Measurements from ENCODE around the gene SLC43A2.

The SLC43A2 gene

DNA sequence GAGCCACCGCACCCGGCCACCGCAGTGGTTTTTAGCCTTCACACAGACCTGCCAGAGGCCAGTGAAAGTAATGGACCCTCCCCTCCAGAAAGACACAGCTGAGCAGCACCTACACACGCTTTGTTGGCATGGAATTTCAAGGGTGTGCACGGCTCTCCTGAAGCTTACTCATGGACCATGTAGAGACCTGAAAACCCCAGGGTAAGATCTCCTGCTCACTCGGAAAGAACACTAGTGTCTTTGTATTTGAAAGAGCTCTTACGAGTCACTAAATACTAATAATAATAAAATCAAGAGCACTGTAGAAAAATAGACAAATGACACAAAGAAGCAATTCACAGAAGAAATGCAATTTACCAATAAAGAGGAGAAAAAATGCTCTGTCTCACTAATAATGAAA, 20.0 kb downstream of the SLC43A2 start:
- Histone ChIP-seq H3K27me3 (no peaks in the 10 kb centered on the region), H3K27ac (no peak overlapping the region), H4K20me1 (no peaks in the 10 kb centered on the region), H3K9me3 (no peaks in the 10 kb centered on the region), H3K4me2 (no peak overlapping the region), H3K9ac (no peak overlapping the region), H3K4me1 (peaks cover 55% of the 10 kb centered on the region), H3K4me3 (no peak overlapping the region), H3K36me3 (peaks cover 11% of the 10 kb centered on the region; the same call in 1 of the 2 replicates)
- TF ChIP-seq Cebpa-rat (IDR thresholded peaks at IDR 0.05) = no peak

DNA sequence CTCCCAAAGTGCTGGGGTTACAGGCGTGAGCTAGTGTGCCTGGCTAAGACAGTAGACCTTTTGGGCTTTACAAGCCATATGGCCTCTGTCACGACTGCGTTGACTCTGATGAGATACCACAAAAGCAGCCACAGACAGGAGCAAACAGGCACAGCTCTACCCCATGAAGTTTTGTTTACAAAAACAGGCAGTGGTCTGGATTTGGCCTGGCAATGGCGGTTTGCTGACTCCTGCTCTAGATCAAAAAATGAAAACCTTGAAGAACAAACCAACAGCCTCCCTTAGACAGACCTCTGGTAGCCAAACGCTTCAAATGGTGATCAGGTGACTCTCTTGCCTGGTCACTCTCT, 20.7 kb downstream of the SLC43A2 start:
- no peak for TF ChIP-seq Cebpa-rat (IDR thresholded peaks at IDR 0.05)

GRCh38 chr17:1606352-1606985, 22.2 kb downstream of the SLC43A2 start:
- peaks cover 11% of the 10 kb centered on the region for H3K9me3 ChIP-seq
- H3K27me3 ChIP-seq = no peaks in the 10 kb centered on the region
- H3K4me3 ChIP-seq = no peak overlapping the region
- no peaks in the 10 kb centered on the region for H4K20me1 ChIP-seq
- peak overlapping the region; percentile 48; the same call in 1 of the 2 replicates for H3K9ac ChIP-seq
- peaks cover 36% of the 10 kb centered on the region for H3K4me1 ChIP-seq
- peak overlapping the region; percentile 75 for H3K27ac ChIP-seq
- peaks cover 10% of the 10 kb centered on the region for H3K36me3 ChIP-seq
- no peak for TF ChIP-seq Cebpa-rat (IDR thresholded peaks at IDR 0.05)
- H3K4me2 ChIP-seq = peak overlapping the region; percentile 85

More for the DNA sequence above, 20.7 kb downstream of the SLC43A2 start:
- Histone ChIP-seq H3K27me3 (no peaks in the 10 kb centered on the region), H3K27ac (no peak overlapping the region), H3K36me3 (peaks cover 7% of the 10 kb centered on the region; the same call in 1 of the 2 replicates), H3K4me1 (peaks cover 51% of the 10 kb centered on the region), H3K4me2 (peak overlapping the region; percentile 85), H3K4me3 (no peak overlapping the region), H3K9me3 (no peaks in the 10 kb centered on the region), H4K20me1 (no peaks in the 10 kb centered on the region), H3K9ac (0 out of 2 replicates have a peak overlapping the region, but pooled peaks have one; percentile 12)

- Histone ChIP-seq H3K9ac (no peak overlapping the region), H3K4me1 (peaks cover 31% of the 10 kb centered on the region), H3K27me3 (no peaks in the 10 kb centered on the region), H3K36me3 (peaks cover 17% of the 10 kb centered on the region), H3K4me2 (peak overlapping the region; percentile 85; the same call in 1 of the 2 replicates), H4K20me1 (no peaks in the 10 kb centered on the region), H3K27ac (peak overlapping the region; percentile 75), H3K4me3 (no peak overlapping the region), H3K9me3 (peaks cover 17% of the 10 kb centered on the region)
- TF ChIP-seq Cebpa-rat (IDR thresholded peaks at IDR 0.05) = no peak
These were observed 22.8 kb downstream of the SLC43A2 start for GRCh38 chr17:1605681-1606351.

DNA sequence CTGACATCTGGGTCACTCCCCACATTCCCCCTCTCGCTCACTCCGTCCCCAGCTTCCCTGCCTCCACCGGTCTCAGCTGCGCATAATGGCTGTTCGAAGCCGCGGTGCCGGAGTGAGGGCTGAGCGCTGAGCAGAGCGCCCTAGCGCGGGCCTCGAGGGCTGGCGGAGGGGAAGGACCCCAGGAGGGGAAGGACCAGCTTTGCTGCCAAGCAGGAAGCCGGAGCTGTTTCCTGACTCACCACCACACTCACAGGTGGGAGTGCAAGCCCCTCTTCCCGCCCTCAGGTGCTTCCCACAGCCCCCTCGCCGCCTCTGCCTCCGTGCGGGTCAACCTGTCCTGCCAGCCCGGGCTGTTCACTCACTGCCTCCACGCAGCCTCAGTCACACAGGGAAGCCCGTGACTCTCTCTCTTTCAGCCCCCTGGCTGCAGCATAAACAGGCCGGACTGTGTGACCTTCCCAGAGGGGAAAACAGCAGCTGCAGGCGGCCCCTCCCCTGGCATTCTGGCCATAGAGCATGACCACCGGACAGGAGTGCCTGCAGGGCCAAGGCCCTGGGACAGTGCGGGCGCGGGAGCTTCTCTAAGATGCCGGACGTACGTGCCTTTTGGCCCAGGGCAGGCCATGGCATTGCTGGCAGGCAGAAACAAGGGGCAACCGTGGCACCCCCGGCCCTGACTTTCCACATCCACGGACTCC, 23.7 kb downstream of the SLC43A2 start:
- no peak overlapping the region for H3K4me3 ChIP-seq
- 0 out of 2 replicates have a peak overlapping the region, but pooled peaks have one; percentile 26 for H3K27ac ChIP-seq
- peaks cover 31% of the 10 kb centered on the region for H3K4me1 ChIP-seq
- H4K20me1 ChIP-seq = no peaks in the 10 kb centered on the region
- H3K27me3 ChIP-seq = no peaks in the 10 kb centered on the region
- no peak for TF ChIP-seq Cebpa-rat (IDR thresholded peaks at IDR 0.05)
- H3K9ac ChIP-seq = no peak overlapping the region
- peaks cover 26% of the 10 kb centered on the region for H3K9me3 ChIP-seq
- no peak overlapping the region for H3K4me2 ChIP-seq
- H3K36me3 ChIP-seq = peaks cover 17% of the 10 kb centered on the region

- Histone ChIP-seq H3K36me3 (peaks cover 17% of the 10 kb centered on the region), H3K4me3 (peak overlapping the region; percentile 36; the same call in 1 of the 2 replicates), H3K27me3 (no peaks in the 10 kb centered on the region), H4K20me1 (no peaks in the 10 kb centered on the region), H3K4me1 (peaks cover 16% of the 10 kb centered on the region), H3K9ac (no peak overlapping the region), H3K27ac (no peak overlapping the region), H3K4me2 (no peak overlapping the region), H3K9me3 (peaks cover 26% of the 10 kb centered on the region)
- no peak for TF ChIP-seq Cebpa-rat (IDR thresholded peaks at IDR 0.05)
These were observed 27.1 kb downstream of the SLC43A2 start for GRCh38 chr17:1601571-1601970.

GRCh38 chr17:1598399-1599095, 30.1 kb downstream of the SLC43A2 start:
- Histone ChIP-seq H3K36me3 (peaks cover 17% of the 10 kb centered on the region), H3K9ac (no peak overlapping the region)

GRCh38 chr17:1597861-1598342, 30.7 kb downstream of the SLC43A2 start:
- Histone ChIP-seq H3K27ac (no peak overlapping the region), H3K4me1 (peaks cover 39% of the 10 kb centered on the region), H3K27me3 (no peaks in the 10 kb centered on the region), H3K4me3 (no peak overlapping the region), H3K4me2 (no peak overlapping the region), H3K36me3 (peaks cover 17% of the 10 kb centered on the region), H3K9me3 (peaks cover 26% of the 10 kb centered on the region), H3K9ac (no peak overlapping the region), H4K20me1 (no peaks in the 10 kb centered on the region)
- no peak for TF ChIP-seq Cebpa-rat (IDR thresholded peaks at IDR 0.05)

More at GRCh38 chr17:1598399-1599095, 30.1 kb downstream of the SLC43A2 start:
- TF ChIP-seq Cebpa-rat (IDR thresholded peaks at IDR 0.05) = no peak
- H3K9me3 ChIP-seq = peaks cover 26% of the 10 kb centered on the region
- H4K20me1 ChIP-seq = no peaks in the 10 kb centered on the region
- H3K4me3 ChIP-seq = no peak overlapping the region
- H3K27me3 ChIP-seq = no peaks in the 10 kb centered on the region
- H3K4me1 ChIP-seq = peaks cover 33% of the 10 kb centered on the region
- peak overlapping the region; percentile 11; the same call in 1 of the 2 replicates for H3K27ac ChIP-seq
- H3K4me2 ChIP-seq = no peak overlapping the region

DNA sequence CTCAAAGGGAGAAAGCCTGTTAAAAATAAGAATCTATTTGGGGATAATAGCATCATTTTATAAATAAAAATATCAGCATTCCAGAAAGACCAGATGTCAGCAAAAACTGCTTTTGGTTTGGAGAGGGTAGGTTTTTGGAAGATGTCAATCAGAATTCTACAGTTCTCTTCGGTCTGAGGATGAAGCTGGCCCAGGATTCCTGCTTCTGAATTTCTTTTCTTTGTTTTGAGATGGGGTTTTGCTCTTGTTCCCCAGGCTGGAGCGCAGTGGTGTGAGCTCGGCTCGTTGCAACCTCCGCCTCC, 35.1 kb downstream of the SLC43A2 start:
- Histone ChIP-seq H4K20me1 (no peaks in the 10 kb centered on the region), H3K9ac (peak overlapping the region; percentile 95), H3K36me3 (no peaks in the 10 kb centered on the region), H3K4me2 (peak overlapping the region; percentile 97), H3K27me3 (no peaks in the 10 kb centered on the region), H3K9me3 (no peaks in the 10 kb centered on the region), H3K4me1 (peaks cover 75% of the 10 kb centered on the region), H3K4me3 (no peak overlapping the region), H3K27ac (peak overlapping the region; percentile 100)
- TF ChIP-seq Cebpa-rat (IDR thresholded peaks at IDR 0.05) = no peak
